K562 (cell line): Measurements from ENCODE around the gene GFI1B. TPM values are rescaled to one million over a fixed set of nuclear protein-coding genes. Genes with fewer than 3 reads are reported as not detected.

Source experiments
- AFF1 ChIP-seq, 2 experiments: fragments of 450-650 bp; IDR thresholded peaks; 2 replicates each; pipeline ENCODE4 v1.6.1; 2018; ENCODE audit warnings: mild to moderate bottlenecking in 2 of 2, low read depth in 1 of 2; ENCODE audit not compliant: partially characterized antibody in 2 of 2
- CBFB ChIP-seq: sonication (generic); formaldehyde crosslinking; IDR thresholded peaks from 2 replicates; pipeline ENCODE4 v1.4.0; 2020; ENCODE audit warnings: mild to moderate bottlenecking, missing genetic modification reagents
- CHD2 ChIP-seq: IDR thresholded peaks from 2 replicates; pipeline ENCODE4 v1.6.1; 2011; ENCODE audit warnings: low read depth, low read length
- CREB1 ChIP-seq, 2 experiments: sonication (generic) in 1 of 2; formaldehyde crosslinking in 1 of 2; IDR thresholded peaks; 2 replicates each; pipeline versions ENCODE4 v1.6.1 to v1.8.0; 2012 to 2022; ENCODE audit warnings: inconsistent platforms in 1 of 2, mild to moderate bottlenecking in 1 of 2, missing genetic modification reagents in 1 of 2, moderate library complexity in 1 of 2
- GTF2E2 ChIP-seq: fragments of 200-800 bp; sonication (Bioruptor generic); IDR thresholded peaks from 2 replicates; pipeline ENCODE4 v1.6.1; 2016; ENCODE audit warnings: missing genetic modification characterization, missing compliant biosample characterization
- HEY1 ChIP-seq: fragments of 250-450 bp; sonication (Bioruptor Pico); IDR thresholded peaks from 2 replicates; pipeline ENCODE4 v1.5.0; 2020; ENCODE audit warnings: mild to moderate bottlenecking, moderate library complexity, borderline replicate concordance
- HMGN3 ChIP-seq: IDR thresholded peaks from 2 replicates; pipeline ENCODE4 v1.6.1; 2011; ENCODE audit warnings: borderline replicate concordance, low read depth, mild to moderate bottlenecking, mixed read lengths, low read length; ENCODE audit not compliant: insufficient read length; ENCODE audit errors: extremely low read depth
- MYC ChIP-seq, 2 experiments: fragments of 250-450 bp in 1 of 2; sonication (Bioruptor Pico) in 1 of 2; IDR thresholded peaks; 2 replicates each; pipeline versions ENCODE4 v1.5.1 to v1.6.1; 2012 to 2021; ENCODE audit warnings: low read depth in 2 of 2, borderline replicate concordance in 1 of 2, improper control_type of control experiment in 1 of 2, low read length in 1 of 2, mild to moderate bottlenecking in 1 of 2, moderate library complexity in 1 of 2
- NCOR1 ChIP-seq: fragments of 450-650 bp; IDR thresholded peaks from 2 replicates; pipeline ENCODE4 v1.6.1; 2016; ENCODE audit warnings: mild to moderate bottlenecking, moderate library complexity
- PCBP1 ChIP-seq: fragments of 200-400 bp; formaldehyde crosslinking; IDR thresholded peaks from 2 replicates; pipeline ENCODE4 v1.6.1; 2018; ENCODE audit warnings: mild to moderate bottlenecking, low read depth, low read length; ENCODE audit not compliant: poor library complexity, severe bottlenecking
- POLR2B ChIP-seq: fragments of 450-650 bp; IDR thresholded peaks from 2 replicates; pipeline ENCODE4 v1.6.1; 2018; ENCODE audit warnings: low read depth; ENCODE audit not compliant: partially characterized antibody
- TEAD4 ChIP-seq, 2 experiments: sonication (generic) in 1 of 2; formaldehyde crosslinking in 1 of 2; IDR thresholded peaks; 2 replicates each; pipeline versions ENCODE4 v1.6.1 to v1.8.0; 2012 to 2022; ENCODE audit warnings: borderline replicate concordance in 1 of 2, inconsistent platforms in 1 of 2, low read length in 1 of 2, mild to moderate bottlenecking in 1 of 2, missing genetic modification reagents in 1 of 2
- TSC22D4 ChIP-seq: fragments of 450-650 bp; IDR thresholded peaks from 2 replicates; pipeline ENCODE4 v1.6.1; 2016; ENCODE audit warnings: missing genetic modification characterization, missing biosample characterization, control low read depth
- VEZF1 ChIP-seq: fragments of 200-800 bp; sonication (Bioruptor generic); IDR thresholded peaks from 2 replicates; pipeline ENCODE4 v1.6.1; 2017; ENCODE audit warnings: missing genetic modification characterization, missing compliant biosample characterization
- ZNF12 ChIP-seq: sonication (generic); formaldehyde crosslinking; IDR thresholded peaks from 2 replicates; pipeline ENCODE4 v1.4.0; 2020; ENCODE audit warnings: mild to moderate bottlenecking, missing genetic modification reagents
- ZNF143 ChIP-seq: sonication (generic); formaldehyde crosslinking; IDR thresholded peaks from 2 replicates; pipeline ENCODE4 v1.9.0; 2022; ENCODE audit warnings: mild to moderate bottlenecking, missing genetic modification reagents
- ZNF395 ChIP-seq: fragments of 200-800 bp; sonication (Bioruptor generic); IDR thresholded peaks from 2 replicates; pipeline ENCODE4 v1.6.1; 2017; ENCODE audit warnings: missing genetic modification characterization, missing compliant biosample characterization
- ZNF766 ChIP-seq: fragments of 200-800 bp; sonication (Bioruptor generic); conservative IDR thresholded peaks from 2 replicates; pipeline ENCODE4 v1.6.1; 2016; ENCODE audit warnings: missing genetic modification characterization, missing compliant biosample characterization
- ZNF79 ChIP-seq: fragments of 250-450 bp; sonication (Bioruptor Pico); IDR thresholded peaks from 2 replicates; pipeline ENCODE4 v1.4.0; 2020; ENCODE audit warnings: low read depth, mild to moderate bottlenecking, moderate library complexity
- polyA plus RNA-seq, 8 experiments: library from polyadenylated mRNA; depleted of rRNA in 4 of 8; stranded (reverse) in 5 of 8; unstranded in 3 of 8; fragments of >200 nt; fragmentation: Nextera tagmentation in 2 of 8; fragmentation: Illumina TruSeq in 1 of 8; extraction: Ambion mirVana in 2 of 8; extraction: Trizol in 1 of 8; gene quantifications; 2 replicates each; pipeline versions ENCODE4 v1.2.1 to v1.2.3, GENCODE V29; 2011 to 2014; ENCODE audit warnings: inconsistent platforms in 1 of 8, missing spikeins in 1 of 8
- total RNA-seq, 7 experiments: library from RNA; depleted of rRNA in 6 of 7; stranded (reverse); fragments of >200 nt in 6 of 7; fragmentation: Illumina TruSeq in 2 of 7; extraction: Trizol in 2 of 7; gene quantifications; 2 replicates each; pipeline versions ENCODE4 v1.2.1 to v1.2.3, GENCODE V29; 2011 to 2021; ENCODE audit warnings: low replicate concordance in 1 of 7

GFI1B gene
- total and polyA plus RNA-seq, 9 of the 15 experiments (the other 6 are each of a cell fraction or from before 2014, with no cell fraction given), result 8.0 to 75.7 (median 34.5) TPM

GRCh38 chr9:132998831-132999635 is 20.5 kb downstream of the GFI1B start (continued):
- TF ChIP-seq MYC (IDR thresholded peaks at IDR 0.05; ENCODE audit: low read depth, low read length) (0 out of 2 replicates have a peak, but pooled peaks have one; percentile 22), MYC (CRISPR knock-in tag; IDR thresholded peaks at IDR 0.05; ENCODE audit: borderline replicate concordance, low read depth) (no peak), HEY1 (CRISPR knock-in tag) (no peak), NCOR1 (no peak), GTF2E2 (tag) (no peak), AFF1 (IDR thresholded peaks at IDR 0.05; ENCODE audit: low read depth in 1 of 2, partially characterized antibody in 2 of 2) (peak in 1 of 2 experiments; percentile 24), ZNF79 (no peak), CBFB (CRISPR knock-in tag) (no peak), CREB1 (IDR thresholded peaks at IDR 0.05) (peak; percentile 52; the same call in 1 of the 2 replicates), CREB1 (CRISPR knock-in tag; IDR thresholded peaks at IDR 0.05) (no peak), PCBP1 (peak; percentile 21), TSC22D4 (tag) (no peak), CHD2 (no peak), ZNF12 (CRISPR knock-in tag) (no peak), HMGN3 (peak; percentile 92), ZNF143 (CRISPR knock-in tag) (no peak), TEAD4 (IDR thresholded peaks at IDR 0.05; ENCODE audit: low read length) (peak; percentile 94), TEAD4 (CRISPR knock-in tag; IDR thresholded peaks at IDR 0.05; ENCODE audit: borderline replicate concordance) (no peak), POLR2B (no peak), ZNF395 (CRISPR knock-in tag) (peak; percentile 95), ZNF766 (CRISPR knock-in tag) (no peak), VEZF1 (peak; percentile 77)
